GM03348 (cell line): ENCODE measurements around the gene TUBB2B.

Experiments
- DNase-seq: peaks from one replicate; pipeline ENCODE4 v3.0.0; 2012; ENCODE audit warnings: low spot score

TUBB2B gene

GRCh38 chr6:3232017-3232945 is 4.8 kb upstream of the TUBB2B start:
- no peak for DNase-seq

DNA sequence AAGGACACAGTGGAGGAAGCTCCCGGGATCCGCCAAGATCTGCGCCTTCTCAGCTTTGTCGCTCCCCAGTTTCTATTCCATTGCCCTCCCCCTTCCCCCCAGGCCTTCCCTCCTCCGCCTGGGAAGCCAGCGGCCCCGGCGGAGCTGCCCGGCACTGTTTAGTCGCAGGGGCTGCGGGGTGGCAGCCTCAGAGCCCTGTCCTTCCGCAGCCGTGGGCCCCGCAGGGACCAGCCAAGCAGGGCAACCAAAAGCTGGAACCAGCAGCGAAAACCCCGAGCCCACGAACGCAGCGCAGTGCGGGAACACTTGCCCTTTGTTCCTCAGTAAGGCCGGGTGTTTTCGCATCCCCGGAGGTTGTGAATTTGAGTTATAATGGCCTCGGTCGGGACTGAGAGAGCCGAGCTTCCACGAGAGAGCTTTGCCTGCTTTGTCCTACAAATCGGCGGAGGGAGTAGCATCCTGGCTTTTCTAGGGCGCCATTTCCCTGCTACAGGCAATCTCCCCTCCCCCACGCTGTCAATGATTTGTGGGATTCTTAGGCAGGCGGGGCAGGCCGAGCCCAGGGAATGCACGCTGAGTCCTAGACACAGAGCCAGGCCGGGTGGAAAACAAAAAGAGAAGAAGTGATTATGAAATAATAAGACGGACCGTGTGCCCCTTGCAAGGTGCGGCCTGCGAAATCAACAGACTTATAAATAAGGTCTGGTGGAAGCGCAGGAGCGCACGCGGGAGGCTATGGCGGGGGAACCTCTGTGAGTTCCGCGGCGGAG is 4.0 kb upstream of the TUBB2B start:
- peak; percentile 81 for DNase-seq

DNA sequence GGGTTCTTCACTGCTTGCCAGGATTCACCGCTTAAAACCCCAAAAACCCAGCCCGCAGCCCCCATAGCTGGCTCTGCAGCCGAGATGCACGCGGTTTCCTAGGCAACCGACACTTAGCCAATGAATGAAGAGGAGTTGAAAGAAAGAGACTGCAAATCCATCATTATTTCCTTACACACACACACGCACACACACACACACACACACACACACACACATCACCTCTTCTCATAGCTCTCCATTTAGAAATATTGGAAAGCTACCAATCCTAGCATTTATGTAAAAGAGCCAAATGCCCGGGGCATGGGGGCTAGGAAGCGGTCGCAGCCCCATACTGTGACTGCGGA is 3.4 kb upstream of the TUBB2B start:
- no peak for DNase-seq

- DNase-seq, result no peak
These were observed 2.9 kb upstream of the TUBB2B start for GRCh38 chr6:3230256-3230882.

DNA sequence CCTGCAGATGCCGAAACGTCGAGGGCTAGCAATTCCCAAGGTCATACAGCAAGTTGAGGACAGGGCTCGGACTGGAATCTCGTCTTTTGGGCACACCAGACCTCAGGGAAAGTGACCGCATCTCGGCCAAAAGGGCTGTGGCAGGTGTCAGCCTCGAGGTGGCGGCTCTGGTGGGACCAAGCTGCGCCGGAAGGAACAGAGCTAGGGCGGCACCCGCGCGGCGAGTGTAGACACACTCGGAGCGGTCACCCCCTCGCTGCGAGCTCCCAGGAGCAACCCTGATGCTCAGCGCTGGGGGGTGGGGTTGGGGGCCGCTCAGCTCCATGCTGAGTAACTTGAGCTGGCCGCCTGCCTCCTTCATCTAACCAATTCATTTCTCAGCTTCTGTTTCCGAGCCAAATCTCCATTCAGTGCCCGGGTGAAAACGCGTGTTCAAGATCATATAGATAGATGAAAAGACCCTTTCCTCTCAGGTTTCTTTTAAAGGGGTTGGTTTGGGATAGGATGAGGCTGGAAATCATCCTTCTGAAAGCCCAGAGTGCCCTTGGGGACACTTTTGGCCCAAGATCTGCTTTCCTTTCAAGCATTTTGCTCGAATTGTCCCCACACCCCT is 2.2 kb upstream of the TUBB2B start:
- no peak for DNase-seq

DNA sequence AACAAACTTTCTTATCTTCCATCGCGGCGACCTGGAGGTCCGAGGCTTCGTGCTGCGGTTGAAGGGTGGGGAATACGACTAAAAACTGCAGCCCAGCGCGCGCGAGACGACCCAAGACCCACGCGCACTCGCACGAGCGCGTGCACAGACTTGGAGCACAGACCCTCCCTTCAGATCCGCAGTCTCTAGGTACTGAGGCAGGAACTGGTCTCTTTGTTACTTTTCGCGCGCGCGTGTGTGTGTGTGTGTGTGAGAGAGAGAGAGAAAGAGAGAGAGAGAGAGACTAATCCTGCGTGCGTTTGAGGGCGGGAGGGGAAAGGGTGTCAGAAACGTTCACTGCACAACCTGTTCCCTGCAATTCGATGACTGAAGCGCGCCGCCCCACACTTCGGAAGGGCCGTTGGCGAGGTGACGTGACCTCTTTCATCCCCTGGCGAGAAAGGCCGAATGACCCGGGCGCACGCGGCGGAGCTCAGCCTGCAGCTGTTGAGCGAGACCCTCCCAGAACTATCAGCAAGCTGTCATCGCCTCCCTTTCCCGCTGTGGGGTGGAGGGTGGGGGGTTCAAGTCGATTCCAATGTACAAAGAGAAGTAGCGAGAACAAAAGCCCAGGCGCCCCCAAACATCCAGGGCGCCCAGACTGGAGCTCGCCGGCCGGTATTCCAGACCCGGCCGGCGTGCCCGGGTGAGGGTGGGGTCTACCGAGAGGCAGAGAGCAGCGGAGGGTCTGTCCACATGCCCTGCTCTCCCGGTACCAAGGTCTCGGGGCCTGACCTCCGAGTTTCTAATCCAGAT is 1.5 kb upstream of the TUBB2B start:
- DNase-seq, result no peak

GRCh38 chr6:3228046-3228671 is 706 bp upstream of the TUBB2B start:
- no peak for DNase-seq

DNA sequence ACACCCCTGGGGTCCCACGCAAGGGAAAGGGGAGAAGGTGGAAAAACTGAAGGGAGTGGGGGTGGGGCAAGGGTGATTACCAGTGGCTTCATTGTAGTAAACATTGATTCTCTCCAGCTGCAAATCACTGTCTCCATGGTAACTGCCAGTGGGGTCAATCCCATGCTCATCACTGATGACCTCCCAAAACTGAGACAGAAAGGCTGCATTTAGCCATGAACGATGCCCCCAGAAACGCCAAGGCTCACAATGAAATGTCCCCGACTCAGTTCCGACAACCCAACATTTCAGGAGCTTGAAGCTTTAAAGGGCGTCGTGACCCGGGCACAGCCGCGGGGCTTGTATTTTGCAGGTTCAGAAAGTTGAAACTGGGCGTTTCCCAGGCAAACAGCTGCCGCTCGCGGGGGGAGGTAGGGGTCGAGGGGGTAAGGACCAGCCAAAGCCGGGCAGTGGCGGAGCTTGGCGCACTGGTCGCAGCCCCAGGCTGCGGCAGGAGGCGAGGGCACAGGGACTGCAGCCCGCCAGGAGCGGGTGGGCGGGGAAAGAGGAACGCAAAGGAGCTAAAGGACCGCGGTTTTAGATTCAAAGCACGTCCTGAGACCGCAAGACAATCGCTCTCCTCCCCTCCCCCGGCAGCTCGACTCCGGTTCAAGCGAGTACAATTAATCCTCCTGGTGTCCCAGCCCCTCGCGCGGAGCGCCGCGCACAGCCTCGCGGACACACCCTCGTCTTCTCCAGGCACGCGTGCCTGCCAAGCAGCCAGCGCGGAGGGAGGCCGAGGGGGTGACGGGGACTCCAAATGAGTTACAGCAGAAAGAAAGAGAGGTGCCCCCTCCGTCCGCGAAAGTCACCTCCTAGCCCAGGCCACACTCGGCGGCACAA is 731 bp downstream of the TUBB2B start:
- no peak for DNase-seq

GRCh38 chr6:3226042-3226441 is 1.4 kb downstream of the TUBB2B start:
- DNase-seq, result no peak

- DNase-seq, result no peak
These were observed 4.9 kb downstream of the TUBB2B start for GRCh38 chr6:3222506-3223038.

GRCh38 chr6:3221578-3221977 is 5.9 kb downstream of the TUBB2B start:
- no peak for DNase-seq

DNA sequence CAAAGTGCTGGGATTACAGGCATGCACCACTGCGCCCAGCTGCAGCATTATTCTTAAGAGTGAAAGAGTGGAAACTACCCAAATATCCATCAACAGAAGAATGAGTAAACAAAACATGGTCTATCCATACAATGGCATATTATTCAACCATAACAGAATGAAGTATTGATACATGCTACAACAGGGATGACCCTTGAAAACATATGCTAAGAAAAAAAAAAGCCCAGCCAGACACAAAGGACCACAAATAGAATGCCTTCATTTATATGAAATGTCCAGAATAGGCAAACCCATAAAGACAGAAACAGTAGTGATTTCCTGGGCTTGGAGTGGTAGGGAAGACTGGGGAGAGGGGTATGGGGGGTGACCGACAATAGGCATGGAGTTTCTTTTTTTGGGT is 7.1 kb downstream of the TUBB2B start:
- DNase-seq, result no peak

DNA sequence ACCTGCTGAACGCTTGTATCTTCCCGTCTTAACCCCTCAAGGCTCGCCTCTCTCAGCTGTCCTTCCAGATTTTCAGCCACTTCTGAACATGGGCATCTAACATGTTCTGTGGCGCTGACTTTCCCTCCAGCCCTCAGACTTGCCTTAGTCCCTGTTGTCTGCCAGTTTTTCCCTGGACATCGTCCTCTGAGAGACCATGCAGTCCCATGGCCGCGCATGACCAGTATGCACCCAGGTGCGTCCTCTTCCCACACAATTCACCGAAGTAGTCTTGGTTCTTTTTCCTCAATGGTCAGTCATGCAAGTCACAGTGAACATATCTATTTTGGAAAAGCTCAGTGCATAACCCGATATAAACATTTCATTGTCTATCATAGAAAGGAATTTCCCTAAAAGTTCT is 9.2 kb downstream of the TUBB2B start:
- DNase-seq, result no peak

DNA sequence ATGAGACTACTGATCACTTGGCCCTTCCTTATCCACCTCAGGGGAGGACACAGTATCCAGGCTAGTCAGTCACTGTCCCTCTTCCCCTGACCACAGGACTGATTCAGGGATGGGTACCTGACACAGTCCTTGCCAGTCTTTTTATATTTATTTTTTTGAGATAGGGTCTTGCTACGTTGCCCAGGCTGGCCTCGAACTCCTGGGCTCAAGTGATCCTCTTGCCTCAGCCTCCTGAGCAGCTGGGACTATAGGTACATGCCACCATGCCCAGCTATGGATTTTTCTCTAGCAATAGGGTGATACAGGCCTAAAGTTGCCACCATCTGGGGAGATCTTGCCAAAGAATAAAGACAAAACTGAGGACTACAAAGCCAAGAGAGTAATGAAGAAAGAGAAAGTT is 10.2 kb downstream of the TUBB2B start:
- DNase-seq, result no peak

DNA sequence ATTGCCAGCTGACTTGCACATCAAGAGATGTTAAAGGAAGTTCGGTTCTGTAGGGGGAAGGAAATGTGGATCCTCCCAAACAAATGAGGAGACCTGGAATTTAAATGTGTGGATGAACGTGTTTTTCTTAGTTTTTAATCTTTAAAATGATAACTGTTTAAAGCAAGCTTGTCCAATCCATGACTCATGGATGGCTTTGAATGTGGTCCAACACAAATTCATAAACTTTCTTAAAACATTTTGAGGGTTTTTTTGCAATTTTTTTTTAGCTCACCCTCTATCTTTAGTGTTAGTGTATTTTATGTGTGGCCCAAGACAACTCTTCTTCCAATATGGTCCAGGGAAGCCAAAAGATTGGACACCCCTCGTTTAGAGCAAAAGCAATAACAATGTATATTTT is 12.6 kb downstream of the TUBB2B start:
- DNase-seq, result no peak

GRCh38 chr6:3213334-3213695 is 14.1 kb downstream of the TUBB2B start:
- no peak for DNase-seq

DNA sequence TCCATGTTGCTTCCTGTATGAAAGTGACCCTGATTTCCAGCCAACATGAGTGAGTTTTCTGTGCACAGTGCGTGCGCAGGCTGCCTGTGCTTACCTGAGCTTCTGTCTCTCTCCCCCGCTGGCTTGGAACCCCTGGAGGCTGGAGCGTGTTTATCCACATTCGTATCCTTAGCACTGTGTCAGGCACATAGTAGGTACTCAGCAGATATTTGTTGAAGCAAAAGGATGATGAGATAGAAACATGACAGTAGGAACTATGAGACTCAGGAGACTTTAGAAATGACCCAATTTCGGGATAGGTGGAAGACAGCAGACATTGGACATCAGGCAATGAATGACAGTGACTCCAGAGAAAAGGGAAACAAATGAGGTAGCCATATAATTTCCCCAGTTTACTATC is 15.2 kb downstream of the TUBB2B start:
- no peak for DNase-seq

GRCh38 chr6:3211681-3212080 is 15.8 kb downstream of the TUBB2B start:
- no peak for DNase-seq

- no peak for DNase-seq
These were observed 17.3 kb downstream of the TUBB2B start for GRCh38 chr6:3210024-3210610.
